K562 treated with DMSO at 1 percent for 12 hours (cell line): ENCODE measurements around the gene CPSF6. TPM values are rescaled to one million over a fixed set of nuclear protein-coding genes. Genes with fewer than 3 reads are reported as not detected.

ENCODE experiments used
- total RNA-seq: library from RNA; unstranded; fragments of 300-600 nt; gene quantifications from 2 replicates; pipeline ENCODE4 v1.2.3, GENCODE V29; 2022; ENCODE audit not compliant: insufficient read depth

Gene CPSF6
- 40.3 and 67.1 TPM in 2 replicates for total RNA-seq

GRCh38 chr12:69239352-69239921 is at the start of gene CPSF6:
Gene CPSF6, plus strand, starts transcription at chr12:69239569. Its CDS starts 78 bp downstream, at chr12:69239647.

Other genes with a start within 250 kb of the CPSF6 start
- gene LYZ, start 108.8 kb downstream of the CPSF6 start, total RNA-seq: 26.6 and 39.2 TPM in 2 replicates
- gene YEATS4, start 120.2 kb downstream of the CPSF6 start, total RNA-seq: 32.5 and 45.4 TPM in 2 replicates
- 1.6 and 5.9 TPM in 2 replicates for gene FRS2, start 230.8 kb downstream of the CPSF6 start, total RNA-seq